ENCODE measurements around the gene ARID5B.
"Not testable (repeated sequence)": the region's sequence is repeated elsewhere in the genome, so short reads cannot be mapped to it uniquely, and the experiment has no call there.

ARID5B gene

GRCh38 chr10:61964949-61965702, 63.6 kb downstream of the ARID5B start:
- DNase-seq (ENCODE audit: low spot score), result no peak

- no peak for DNase-seq (ENCODE audit: low spot score)
Measured at GRCh38 chr10:61965703-61966395, 64.3 kb downstream of the ARID5B start.

- no peak for DNase-seq (ENCODE audit: low spot score)
Measured at GRCh38 chr10:61967298-61967697, 65.8 kb downstream of the ARID5B start.

GRCh38 chr10:61970182-61971002, 68.9 kb downstream of the ARID5B start:
- DNase-seq (ENCODE audit: low spot score), result no peak

GRCh38 chr10:61971003-61971325, 69.5 kb downstream of the ARID5B start:
- no peak for DNase-seq (ENCODE audit: low spot score)

- DNase-seq (ENCODE audit: low spot score), result no peak
Measured at GRCh38 chr10:61973169-61973568, 71.7 kb downstream of the ARID5B start.

GRCh38 chr10:61973906-61974305, 72.4 kb downstream of the ARID5B start:
- DNase-seq (ENCODE audit: low spot score), result no peak

- DNase-seq (ENCODE audit: low spot score), result no peak
Measured at GRCh38 chr10:61974601-61975390, 73.3 kb downstream of the ARID5B start.

GRCh38 chr10:61975391-61975932, 74.0 kb downstream of the ARID5B start:
- no peak for DNase-seq (ENCODE audit: low spot score)

- not testable (repeated sequence) for DNase-seq (ENCODE audit: low spot score)
Measured at GRCh38 chr10:61976951-61977721, 75.6 kb downstream of the ARID5B start.

- DNase-seq (ENCODE audit: low spot score), result no peak
Measured at GRCh38 chr10:61978965-61979364, 77.5 kb downstream of the ARID5B start.

GRCh38 chr10:61981460-61981859, 80.0 kb downstream of the ARID5B start:
- no peak for DNase-seq (ENCODE audit: low spot score)

GRCh38 chr10:61983255-61983654, 81.8 kb downstream of the ARID5B start:
- no peak for DNase-seq (ENCODE audit: low spot score)

GRCh38 chr10:61984803-61985418, 83.4 kb downstream of the ARID5B start:
- no peak for DNase-seq (ENCODE audit: low spot score)

GRCh38 chr10:61985715-61986114, 84.2 kb downstream of the ARID5B start:
- no peak for DNase-seq (ENCODE audit: low spot score)

- no peak for DNase-seq (ENCODE audit: low spot score)
Measured at GRCh38 chr10:61986382-61986781, 84.9 kb downstream of the ARID5B start.

GRCh38 chr10:61986788-61987492, 85.4 kb downstream of the ARID5B start:
- no peak for DNase-seq (ENCODE audit: low spot score)

GRCh38 chr10:61987537-61987936, 86.0 kb downstream of the ARID5B start:
- DNase-seq (ENCODE audit: low spot score), result no peak

- no peak for DNase-seq (ENCODE audit: low spot score)
Measured at GRCh38 chr10:61987951-61988379, 86.5 kb downstream of the ARID5B start.

Data from left forelimb (tissue), 1 donor.